ENCODE measurements around the gene COIL. TPM values are rescaled to one million over a fixed set of nuclear protein-coding genes. Genes with fewer than 3 reads are reported as not detected.
A peak's percentile ranks its signal among the peaks of the same experiment; 100 is the strongest.

Gene COIL
- total and polyA plus RNA-seq, 9 of the 15 experiments (the other 6 are each of a cell fraction or from before 2014, with no cell fraction given) = 23.9 to 41.3 (median 28.7) TPM

DNA sequence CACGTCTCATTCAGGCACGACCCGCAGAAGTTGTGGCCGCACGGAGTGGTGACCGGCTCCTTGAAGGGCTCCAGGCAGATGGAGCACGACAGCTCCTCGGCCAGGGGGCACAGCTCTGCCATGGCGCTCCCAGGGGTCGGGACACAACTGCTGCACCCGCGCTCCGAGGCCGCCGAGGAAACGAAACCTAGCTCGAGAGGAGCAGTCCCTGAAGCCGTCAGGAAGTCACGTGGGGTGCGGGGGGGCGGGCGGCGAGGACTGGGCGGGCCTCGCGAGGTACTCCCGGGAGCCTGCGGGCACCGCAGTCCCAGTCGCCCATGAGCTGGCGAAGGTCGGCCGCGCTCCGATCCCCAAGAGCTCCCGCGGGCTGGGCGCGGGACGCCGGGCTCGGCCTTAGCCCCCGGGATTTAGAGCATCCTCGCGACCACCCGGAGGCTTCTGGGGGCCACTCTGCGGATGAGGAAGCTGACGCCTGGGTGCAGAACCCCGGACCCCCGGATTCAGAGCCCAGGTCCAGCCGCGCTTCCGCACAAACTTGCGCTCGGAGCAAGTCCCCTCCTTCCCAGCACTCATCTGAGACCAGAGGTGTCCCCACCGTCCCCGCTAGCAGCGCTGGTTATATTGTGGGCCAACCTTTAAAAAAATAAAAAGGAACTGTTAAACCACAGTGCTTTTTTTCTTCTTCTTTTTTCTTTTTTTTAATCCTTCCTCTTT is 46.8 kb downstream of the COIL start, which contains the start of gene TRIM25 (continued):
- TF ChIP-seq, protein P1, sequence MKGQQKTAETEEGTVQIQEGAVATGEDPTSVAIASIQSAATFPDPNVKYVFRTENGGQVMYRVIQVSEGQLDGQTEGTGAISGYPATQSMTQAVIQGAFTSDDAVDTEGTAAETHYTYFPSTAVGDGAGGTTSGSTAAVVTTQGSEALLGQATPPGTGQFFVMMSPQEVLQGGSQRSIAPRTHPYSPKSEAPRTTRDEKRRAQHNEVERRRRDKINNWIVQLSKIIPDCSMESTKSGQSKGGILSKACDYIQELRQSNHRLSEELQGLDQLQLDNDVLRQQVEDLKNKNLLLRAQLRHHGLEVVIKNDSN (CRISPR knock-in tag; IDR thresholded peaks at IDR 0.05) = peak; percentile 98
- TF ChIP-seq, protein P2, sequence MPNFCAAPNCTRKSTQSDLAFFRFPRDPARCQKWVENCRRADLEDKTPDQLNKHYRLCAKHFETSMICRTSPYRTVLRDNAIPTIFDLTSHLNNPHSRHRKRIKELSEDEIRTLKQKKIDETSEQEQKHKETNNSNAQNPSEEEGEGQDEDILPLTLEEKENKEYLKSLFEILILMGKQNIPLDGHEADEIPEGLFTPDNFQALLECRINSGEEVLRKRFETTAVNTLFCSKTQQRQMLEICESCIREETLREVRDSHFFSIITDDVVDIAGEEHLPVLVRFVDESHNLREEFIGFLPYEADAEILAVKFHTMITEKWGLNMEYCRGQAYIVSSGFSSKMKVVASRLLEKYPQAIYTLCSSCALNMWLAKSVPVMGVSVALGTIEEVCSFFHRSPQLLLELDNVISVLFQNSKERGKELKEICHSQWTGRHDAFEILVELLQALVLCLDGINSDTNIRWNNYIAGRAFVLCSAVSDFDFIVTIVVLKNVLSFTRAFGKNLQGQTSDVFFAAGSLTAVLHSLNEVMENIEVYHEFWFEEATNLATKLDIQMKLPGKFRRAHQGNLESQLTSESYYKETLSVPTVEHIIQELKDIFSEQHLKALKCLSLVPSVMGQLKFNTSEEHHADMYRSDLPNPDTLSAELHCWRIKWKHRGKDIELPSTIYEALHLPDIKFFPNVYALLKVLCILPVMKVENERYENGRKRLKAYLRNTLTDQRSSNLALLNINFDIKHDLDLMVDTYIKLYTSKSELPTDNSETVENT (CRISPR knock-in tag; IDR thresholded peaks at IDR 0.05) = peak; percentile 90
- TF ChIP-seq HSF4 (CRISPR knock-in tag; IDR thresholded peaks at IDR 0.05; ENCODE audit: borderline replicate concordance) (no peak), FOXA1 (IDR thresholded peaks at IDR 0.05; ENCODE audit: borderline replicate concordance) (no peak), NFYB (IDR thresholded peaks at IDR 0.05; ENCODE audit: extremely low read depth, insufficient read length) (no peak), ARHGAP35 (IDR thresholded peaks at IDR 0.05; ENCODE audit: partially characterized antibody) (no peak), TAF9B (IDR thresholded peaks at IDR 0.05; ENCODE audit: partially characterized antibody) (peak; percentile 82), ZC3H11A (IDR thresholded peaks at IDR 0.05; ENCODE audit: low read depth, low read length) (no peak), NCOR1 (IDR thresholded peaks at IDR 0.05) (0 out of 2 replicates have a peak, but pooled peaks have one; percentile 16), JUN (IDR thresholded peaks at IDR 0.05; ENCODE audit: borderline replicate concordance, low read depth, low read length) (peak; percentile 25; the same call in 1 of the 2 replicates), JUN (CRISPR knock-in tag; IDR thresholded peaks at IDR 0.05; ENCODE audit: borderline replicate concordance) (no peak), FOSL1 (tag; conservative IDR thresholded peaks at IDR 0.05) (0 out of 2 replicates have a peak, but pooled peaks have one; percentile 17), TAF7 (tag; IDR thresholded peaks at IDR 0.05) (peak; percentile 81), ESRRA (IDR thresholded peaks at IDR 0.05; ENCODE audit: borderline replicate concordance, low read depth) (peak; percentile 52; the same call in 1 of the 2 replicates)
- TF ChIP-seq, protein P3, sequence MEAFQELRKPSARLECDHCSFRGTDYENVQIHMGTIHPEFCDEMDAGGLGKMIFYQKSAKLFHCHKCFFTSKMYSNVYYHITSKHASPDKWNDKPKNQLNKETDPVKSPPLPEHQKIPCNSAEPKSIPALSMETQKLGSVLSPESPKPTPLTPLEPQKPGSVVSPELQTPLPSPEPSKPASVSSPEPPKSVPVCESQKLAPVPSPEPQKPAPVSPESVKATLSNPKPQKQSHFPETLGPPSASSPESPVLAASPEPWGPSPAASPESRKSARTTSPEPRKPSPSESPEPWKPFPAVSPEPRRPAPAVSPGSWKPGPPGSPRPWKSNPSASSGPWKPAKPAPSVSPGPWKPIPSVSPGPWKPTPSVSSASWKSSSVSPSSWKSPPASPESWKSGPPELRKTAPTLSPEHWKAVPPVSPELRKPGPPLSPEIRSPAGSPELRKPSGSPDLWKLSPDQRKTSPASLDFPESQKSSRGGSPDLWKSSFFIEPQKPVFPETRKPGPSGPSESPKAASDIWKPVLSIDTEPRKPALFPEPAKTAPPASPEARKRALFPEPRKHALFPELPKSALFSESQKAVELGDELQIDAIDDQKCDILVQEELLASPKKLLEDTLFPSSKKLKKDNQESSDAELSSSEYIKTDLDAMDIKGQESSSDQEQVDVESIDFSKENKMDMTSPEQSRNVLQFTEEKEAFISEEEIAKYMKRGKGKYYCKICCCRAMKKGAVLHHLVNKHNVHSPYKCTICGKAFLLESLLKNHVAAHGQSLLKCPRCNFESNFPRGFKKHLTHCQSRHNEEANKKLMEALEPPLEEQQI (IDR thresholded peaks at IDR 0.05) = no peak
- TF ChIP-seq, protein P4, sequence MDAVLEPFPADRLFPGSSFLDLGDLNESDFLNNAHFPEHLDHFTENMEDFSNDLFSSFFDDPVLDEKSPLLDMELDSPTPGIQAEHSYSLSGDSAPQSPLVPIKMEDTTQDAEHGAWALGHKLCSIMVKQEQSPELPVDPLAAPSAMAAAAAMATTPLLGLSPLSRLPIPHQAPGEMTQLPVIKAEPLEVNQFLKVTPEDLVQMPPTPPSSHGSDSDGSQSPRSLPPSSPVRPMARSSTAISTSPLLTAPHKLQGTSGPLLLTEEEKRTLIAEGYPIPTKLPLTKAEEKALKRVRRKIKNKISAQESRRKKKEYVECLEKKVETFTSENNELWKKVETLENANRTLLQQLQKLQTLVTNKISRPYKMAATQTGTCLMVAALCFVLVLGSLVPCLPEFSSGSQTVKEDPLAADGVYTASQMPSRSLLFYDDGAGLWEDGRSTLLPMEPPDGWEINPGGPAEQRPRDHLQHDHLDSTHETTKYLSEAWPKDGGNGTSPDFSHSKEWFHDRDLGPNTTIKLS (IDR thresholded peaks at IDR 0.05; ENCODE audit: borderline replicate concordance, low read depth) = 0 out of 2 replicates have a peak, but pooled peaks have one; percentile 35
- TF ChIP-seq, protein P5, sequence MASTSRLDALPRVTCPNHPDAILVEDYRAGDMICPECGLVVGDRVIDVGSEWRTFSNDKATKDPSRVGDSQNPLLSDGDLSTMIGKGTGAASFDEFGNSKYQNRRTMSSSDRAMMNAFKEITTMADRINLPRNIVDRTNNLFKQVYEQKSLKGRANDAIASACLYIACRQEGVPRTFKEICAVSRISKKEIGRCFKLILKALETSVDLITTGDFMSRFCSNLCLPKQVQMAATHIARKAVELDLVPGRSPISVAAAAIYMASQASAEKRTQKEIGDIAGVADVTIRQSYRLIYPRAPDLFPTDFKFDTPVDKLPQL (IDR thresholded peaks at IDR 0.05; ENCODE audit: extremely low read depth, insufficient read length) = peak; percentile 35
- TF ChIP-seq, protein P6, sequence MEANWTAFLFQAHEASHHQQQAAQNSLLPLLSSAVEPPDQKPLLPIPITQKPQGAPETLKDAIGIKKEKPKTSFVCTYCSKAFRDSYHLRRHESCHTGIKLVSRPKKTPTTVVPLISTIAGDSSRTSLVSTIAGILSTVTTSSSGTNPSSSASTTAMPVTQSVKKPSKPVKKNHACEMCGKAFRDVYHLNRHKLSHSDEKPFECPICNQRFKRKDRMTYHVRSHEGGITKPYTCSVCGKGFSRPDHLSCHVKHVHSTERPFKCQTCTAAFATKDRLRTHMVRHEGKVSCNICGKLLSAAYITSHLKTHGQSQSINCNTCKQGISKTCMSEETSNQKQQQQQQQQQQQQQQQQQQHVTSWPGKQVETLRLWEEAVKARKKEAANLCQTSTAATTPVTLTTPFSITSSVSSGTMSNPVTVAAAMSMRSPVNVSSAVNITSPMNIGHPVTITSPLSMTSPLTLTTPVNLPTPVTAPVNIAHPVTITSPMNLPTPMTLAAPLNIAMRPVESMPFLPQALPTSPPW (CRISPR knock-in tag; IDR thresholded peaks at IDR 0.05) = peak; percentile 94
